Lung (tissue), 12 donors: Measurements from ENCODE around the gene CMTM2. TPM values are rescaled to one million over a fixed set of nuclear protein-coding genes. Genes with fewer than 3 reads are reported as not detected.

Experiments
- ATAC-seq: fragments of 200-7000 bp; cut with Tn5 transposase; one replicate; pipeline ENCODE4 v1.9.1; 2020; ENCODE audit warnings: moderate number of reproducible peaks; ENCODE audit not compliant: insufficient read depth, low FRiP score
- DNase-seq, 3 donors: peaks; one replicate each; pipeline ENCODE4 v3.0.0-alpha.2; 2013 to 2017
- H3K27ac ChIP-seq, 2 donors: one replicate each; pipeline ENCODE4 v1.5.1; 2013; ENCODE audit warnings: mild to moderate bottlenecking in 2 of 2, moderate library complexity in 2 of 2, control low read depth in 1 of 2, inconsistent platforms in 1 of 2, low read depth in 1 of 2, low read length in 1 of 2
- H3K27me3 ChIP-seq, 3 donors: one replicate each; pipeline ENCODE4 v1.5.1; 2013; ENCODE audit warnings: low read length in 2 of 3; ENCODE audit not compliant: control insufficient read depth in 3 of 3, insufficient read depth in 3 of 3
- H3K36me3 ChIP-seq, 4 donors: one replicate each; pipeline ENCODE4 v1.5.1; 2013; ENCODE audit warnings: low read length in 4 of 4, mild to moderate bottlenecking in 1 of 4, moderate library complexity in 1 of 4; ENCODE audit not compliant: control insufficient read depth in 4 of 4, insufficient read depth in 4 of 4
- H3K4me1 ChIP-seq, 5 donors: one replicate each; pipeline ENCODE4 v1.5.1; 2013; ENCODE audit warnings: low read length in 5 of 5, mild to moderate bottlenecking in 2 of 5, moderate library complexity in 1 of 5; ENCODE audit not compliant: control insufficient read depth in 5 of 5, insufficient read depth in 5 of 5
- H3K4me3 ChIP-seq: one replicate; pipeline ENCODE4 v1.5.1; 2013; ENCODE audit warnings: mild to moderate bottlenecking, control low read depth, moderate library complexity
- H3K9ac ChIP-seq, 2 donors: one replicate each; pipeline ENCODE4 v1.5.1; 2013; ENCODE audit warnings: low read length in 2 of 2, control low read depth in 1 of 2; ENCODE audit not compliant: insufficient read depth in 1 of 2
- H3K9me3 ChIP-seq, 4 donors: one replicate each; pipeline ENCODE4 v1.5.1; 2013; ENCODE audit warnings: low read length in 3 of 4, mild to moderate bottlenecking in 1 of 4, moderate library complexity in 1 of 4; ENCODE audit not compliant: control insufficient read depth in 4 of 4, insufficient read depth in 3 of 4
- CTCF ChIP-seq: IDR thresholded peaks from 2 replicates; pipeline ENCODE4 v1.5.1; 2012; ENCODE audit warnings: mild to moderate bottlenecking; ENCODE audit errors: control extremely low read depth, extremely low read depth
- WGBS, 2 donors: extraction: QIAGEN DNeasy Blood & Tissue Kit; methylation state at CpG; one replicate each; pipeline ENCODE4 v1.1.7; 2013; 5-methylcytosine and 5-hydroxymethylcytosine counted together
- polyA plus RNA-seq, 2 donors: library from polyadenylated mRNA; stranded (reverse); fragments of 200-250 nt; gene quantifications; one replicate each; pipeline ENCODE4 v1.2.1, GENCODE V29; 2013
- total RNA-seq, 2 donors: library from RNA; depleted of rRNA in 1 of 2; stranded (reverse); fragments of >200 nt in 1 of 2; gene quantifications; one replicate each; pipeline ENCODE4 v1.2.1, GENCODE V29; 2014 to 2021
- donor health status: control.
- donor health status: control.
- donor health status: Bipolar disorder and iron deficiency.
- donor health status: healthy.
- donor health status: DM: yes; HTN: yes; CAD: no.

Gene CMTM2
- total and polyA plus RNA-seq, 4 donors, result 2.0 to 14.1 (median 3.0) TPM

GRCh38 chr16:66596986-66597848 is 18.0 kb downstream of the CMTM2 start:
- H3K9me3 ChIP-seq, result peaks cover 0 to 2% (median 0%) of the 10 kb centered on the region in 4 donors
- no peaks in the 10 kb centered on the region for H3K36me3 ChIP-seq
- no peak for TF ChIP-seq CTCF
- no peak overlapping the region for H3K9ac ChIP-seq
- 71 to 81% methylated on average over 5 of the region's 5 CpGs for WGBS, 2 donors
- DNase-seq (no peak), ATAC-seq (no peak)
- H3K27me3 ChIP-seq, result no peaks in the 10 kb centered on the region
- no peaks in the 10 kb centered on the region for H3K4me1 ChIP-seq
- H3K4me3 ChIP-seq, result no peak overlapping the region
- H3K27ac ChIP-seq, result no peak overlapping the region

GRCh38 chr16:66598111-66598510 is 18.8 kb downstream of the CMTM2 start:
- WGBS, 2 donors, result 55 to 58% methylated on average over 3 of the region's 3 CpGs
- no peaks in the 10 kb centered on the region for H3K4me1 ChIP-seq
- no peak for TF ChIP-seq CTCF
- H3K27ac ChIP-seq, result no peak overlapping the region
- no peaks in the 10 kb centered on the region for H3K27me3 ChIP-seq
- H3K9ac ChIP-seq, result no peak overlapping the region
- peaks cover 0 to 2% (median 0%) of the 10 kb centered on the region in 4 donors for H3K9me3 ChIP-seq
- H3K36me3 ChIP-seq, result no peaks in the 10 kb centered on the region
- DNase-seq (peak in 1 of 3 donors; percentile 51), ATAC-seq (no peak)
- H3K4me3 ChIP-seq, result no peak overlapping the region

GRCh38 chr16:66599726-66600125 is 20.5 kb downstream of the CMTM2 start:
- H3K27me3 ChIP-seq, result no peaks in the 10 kb centered on the region
- H3K36me3 ChIP-seq, result no peaks in the 10 kb centered on the region
- 93 to 97% methylated on average over 4 of the region's 4 CpGs for WGBS, 2 donors
- H3K9ac ChIP-seq, result no peak overlapping the region
- DNase-seq (no peak), ATAC-seq (no peak)
- no peak for TF ChIP-seq CTCF
- H3K4me1 ChIP-seq, result peaks cover 0 to 9% (median 3%) of the 10 kb centered on the region in 5 donors
- H3K4me3 ChIP-seq, result no peak overlapping the region
- H3K27ac ChIP-seq, result no peak overlapping the region
- H3K9me3 ChIP-seq, result no peaks in the 10 kb centered on the region
